Caco-2 (cell line): ENCODE data around the gene HOXA5. TPM values are rescaled to one million over a fixed set of nuclear protein-coding genes. Genes with fewer than 3 reads are reported as not detected.

Experiments
- BruUV-seq: library from RNA; stranded (reverse); fragments of 400-500 nt; replicated peaks from 2 replicates; lab custom pipeline; 2021; lab: Mats Ljungman, UMichigan
- CTCF ChIA-PET: fragments of 300-600 bp; sonication (Branson Sonifier 250); formaldehyde crosslinking; loops from one replicate; lab custom pipeline; 2022; ENCODE audit warnings: antibody characterized with exemption; lab: Charles Lee
- POLR2A ChIA-PET: fragments of 300-600 bp; sonication (Branson Sonifier 250); formaldehyde crosslinking; loops from one replicate; lab custom pipeline; 2022; ENCODE audit warnings: antibody characterized with exemption; lab: Charles Lee
- DNase-seq, 2 experiments: peaks; one replicate each; pipeline versions ENCODE4 v3.0.0 to v3.0.0-alpha.2; 2020 to 2022
- H3K27me3 ChIP-seq: replicated peaks from 2 replicates; pipeline ENCODE4 v1.6.0; 2011; ENCODE audit warnings: low read length; ENCODE audit not compliant: control insufficient read depth, insufficient read depth
- H3K36me3 ChIP-seq: 2 replicates; pipeline ENCODE4 v1.5.1; 2011; ENCODE audit warnings: low read length; ENCODE audit not compliant: control insufficient read depth, insufficient read depth
- H3K4me1 ChIP-seq: fragments of 250-450 bp; sonication (Bioruptor Pico); 2 replicates; pipeline ENCODE4 v1.5.1; 2020; ENCODE audit warnings: mild to moderate bottlenecking
- H3K4me3 ChIP-seq: 2 replicates; pipeline ENCODE4 v1.5.1; 2011; ENCODE audit warnings: low read depth, mild to moderate bottlenecking, control low read depth, low read length
- H3K9me3 ChIP-seq: fragments of 250-450 bp; sonication (Bioruptor Pico); 2 replicates; pipeline ENCODE4 v1.5.1; 2020; ENCODE audit warnings: mild to moderate bottlenecking, moderate library complexity
- H3K27ac Mint-ChIP-seq: one replicate; pipeline ENCODE4 v1.8.0; 2022; ENCODE audit warnings: mixed read lengths; ENCODE audit not compliant: unreplicated experiment
- H3K27me3 Mint-ChIP-seq: one replicate; pipeline ENCODE4 v1.8.0; 2022; ENCODE audit warnings: mixed read lengths; ENCODE audit not compliant: insufficient read depth, unreplicated experiment
- H3K36me3 Mint-ChIP-seq: one replicate; pipeline ENCODE4 v1.8.0; 2022; ENCODE audit warnings: mild to moderate bottlenecking, mixed read lengths; ENCODE audit not compliant: insufficient read depth, unreplicated experiment
- H3K4me1 Mint-ChIP-seq: one replicate; pipeline ENCODE4 v1.8.0; 2022; ENCODE audit warnings: low read depth, mixed read lengths; ENCODE audit not compliant: unreplicated experiment
- H3K4me3 Mint-ChIP-seq: one replicate; pipeline ENCODE4 v1.8.0; 2022; ENCODE audit warnings: mild to moderate bottlenecking, moderate library complexity, mixed read lengths; ENCODE audit not compliant: unreplicated experiment
- H3K9me3 Mint-ChIP-seq: one replicate; pipeline ENCODE4 v1.8.0; 2022; ENCODE audit warnings: mixed read lengths; ENCODE audit not compliant: unreplicated experiment
- CTCF ChIP-seq, 2 experiments: fragments of 200-600 bp in 1 of 2; IDR thresholded peaks; 1 replicate in 1 of 2; 2 replicates in 1 of 2; pipeline versions ENCODE4 v1.5.1 to v1.8.0; 2011 to 2022; ENCODE audit warnings: antibody characterized with exemption in 1 of 2, control low read depth in 1 of 2, inconsistent platforms in 1 of 2, low read depth in 1 of 2, low read length in 1 of 2, mild to moderate bottlenecking in 1 of 2, moderate library complexity in 1 of 2; ENCODE audit not compliant: insufficient read depth in 1 of 2, severe bottlenecking in 1 of 2, unreplicated experiment in 1 of 2
- intact Hi-C: fragments of 100-400 bp; cut with micrococcal nuclease; formaldehyde crosslinking; loops from one replicate; pipeline ENCODE4 v1.10.0; 2022; ENCODE audit not compliant: unreplicated experiment
- total RNA-seq: library from RNA; stranded (reverse); gene quantifications from 2 replicates; pipeline ENCODE4 v1.2.3, GENCODE V29; 2022

The HOXA5 gene
- total RNA-seq, 1 experiment from 2014 or later, result 4.9 TPM

DNA sequence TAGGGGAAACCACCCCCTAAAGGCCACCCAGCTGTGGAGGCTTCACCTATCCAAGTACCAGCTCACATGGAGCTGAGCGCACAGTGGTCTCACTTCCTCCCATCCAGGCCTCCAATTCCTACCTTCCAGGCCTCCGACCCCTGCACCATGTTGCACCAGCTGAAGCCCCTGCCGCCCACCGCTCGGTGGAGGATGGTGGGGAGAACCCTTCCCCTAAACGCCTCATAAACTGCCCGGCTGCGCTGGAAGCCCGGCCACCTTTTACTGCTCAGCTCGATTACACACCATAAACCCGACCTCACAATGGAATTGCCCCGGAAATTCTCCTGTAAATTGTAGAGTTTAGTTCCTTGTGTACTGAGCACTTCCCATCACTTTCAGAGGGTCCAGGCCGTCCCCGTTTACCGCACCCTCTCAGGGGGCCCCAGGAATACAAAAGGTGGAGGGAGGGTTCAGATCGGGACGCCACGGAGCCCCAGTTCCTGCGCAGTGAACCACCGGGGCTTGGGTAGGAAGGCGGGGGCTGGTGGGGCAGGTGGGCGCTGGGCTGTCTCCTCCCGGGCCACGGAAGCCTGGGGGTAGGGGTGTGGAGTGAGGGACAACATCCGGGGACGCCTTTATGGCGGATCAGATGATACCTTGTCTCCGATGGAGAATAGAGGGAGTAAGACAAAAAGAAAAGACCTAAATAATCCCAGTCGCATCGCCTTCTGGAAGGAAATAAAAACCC lies 14.4 kb upstream of the HOXA5 start:
- peak overlapping the region; percentile 93 for H3K4me3 Mint-ChIP-seq
- no peak overlapping the region for H3K4me3 ChIP-seq

DNA sequence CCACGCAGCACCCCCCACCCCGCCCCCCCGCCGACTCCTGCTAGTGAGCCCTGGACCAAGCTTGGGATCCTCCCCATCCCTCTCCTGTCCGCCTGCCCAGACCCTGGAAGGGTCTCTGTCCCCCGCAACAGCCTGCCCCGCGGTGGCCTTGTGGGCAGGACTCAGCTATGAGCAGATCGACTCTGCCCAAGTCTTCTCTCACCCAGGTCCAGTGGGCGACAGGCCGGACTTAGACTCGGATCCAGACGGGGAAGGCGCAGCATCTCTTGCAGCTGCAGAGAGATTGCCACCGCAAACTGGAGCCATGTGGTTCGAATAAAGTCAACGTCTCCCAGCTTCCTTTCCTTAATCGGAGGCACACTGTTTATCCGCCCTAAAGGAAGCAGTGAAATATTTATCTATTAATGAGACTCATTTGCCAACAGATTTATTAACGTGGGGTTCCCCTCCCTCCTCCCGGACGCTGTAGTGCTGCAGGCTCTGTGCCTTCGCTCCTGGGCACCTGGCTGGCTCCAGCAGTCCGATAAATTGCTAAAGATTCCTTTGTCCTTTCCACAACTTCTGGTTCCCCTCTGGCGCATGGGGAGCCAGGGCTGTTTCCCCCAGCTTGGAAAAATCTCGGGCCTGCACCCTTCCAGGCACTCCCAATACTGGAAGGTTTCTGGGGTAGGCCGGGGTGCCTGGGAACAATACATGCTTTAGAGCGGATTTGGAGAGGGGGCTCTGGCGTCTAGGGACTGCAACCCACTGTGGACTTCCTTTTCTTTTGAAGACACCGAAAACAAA lies 13.6 kb upstream of the HOXA5 start:
- peak overlapping the region; percentile 49 for H3K4me3 ChIP-seq
- H3K4me1 Mint-ChIP-seq, result peaks cover 7% of the 10 kb centered on the region
- TF ChIP-seq CTCF (IDR thresholded peaks at IDR 0.05; ENCODE audit: insufficient read depth in 1 of 2, low read depth in 1 of 2, low read length in 1 of 2, severe bottlenecking in 1 of 2, unreplicated experiment in 1 of 2), result no peak
- no peaks in the 10 kb centered on the region for H3K9me3 ChIP-seq
- BruUV-seq, result no TSS peak
- CTCF ChIA-PET, result interaction anchor here (0.6 to 1.3 kb wide), 9 partner anchors 9 to 1295 kb away, joined by 3 to 6 read pairs (median 4); partner anchors contain the start of gene HOXA4
- H3K27me3 ChIP-seq, result no peaks in the 10 kb centered on the region
- no peaks in the 10 kb centered on the region for H3K9me3 Mint-ChIP-seq
- H3K4me1 ChIP-seq, result peaks cover 7% of the 10 kb centered on the region
- POLR2A ChIA-PET, result interaction anchor here (0.6 to 1.0 kb wide), 3 partner anchors 61 to 1096 kb away, joined by 5 to 6 read pairs (median 6); partner anchors contain the start of genes HOXA1 and SKAP2
- H3K36me3 Mint-ChIP-seq, result peaks cover 20% of the 10 kb centered on the region
- H3K4me3 Mint-ChIP-seq, result peak overlapping the region; percentile 93
- peak overlapping the region; percentile 93 for H3K27ac Mint-ChIP-seq
- H3K27me3 Mint-ChIP-seq, result no peaks in the 10 kb centered on the region
- no peaks in the 10 kb centered on the region; the same call in 1 of the 2 replicates for H3K36me3 ChIP-seq
- intact Hi-C loops, result no loop called here
- peak in 1 of 2 experiments; percentile 34 for DNase-seq

More for the DNA sequence above, 14.4 kb upstream of the HOXA5 start:
- Histone ChIP-seq H3K9me3 (no peaks in the 10 kb centered on the region), H3K27me3 (no peaks in the 10 kb centered on the region), H3K36me3 (no peaks in the 10 kb centered on the region; the same call in 1 of the 2 replicates), H3K4me1 (peaks cover 7% of the 10 kb centered on the region)
- DNase-seq, result peak in 1 of 2 experiments; percentile 29
- Mint-ChIP-seq H3K36me3 (peaks cover 20% of the 10 kb centered on the region), H3K4me1 (peaks cover 7% of the 10 kb centered on the region), H3K9me3 (no peaks in the 10 kb centered on the region), H3K27me3 (no peaks in the 10 kb centered on the region), H3K27ac (no peak overlapping the region)
- TF ChIP-seq CTCF (IDR thresholded peaks at IDR 0.05; ENCODE audit: insufficient read depth in 1 of 2, low read depth in 1 of 2, low read length in 1 of 2, severe bottlenecking in 1 of 2, unreplicated experiment in 1 of 2), result no peak
- CTCF ChIA-PET, result interaction anchor here (1.3 kb wide), 1 partner anchor 10 kb away, joined by 5 read pairs; no protein-coding TSS in a partner anchor
- intact Hi-C loops, result no loop called here
- BruUV-seq, result no TSS peak
- POLR2A ChIA-PET, result no interaction called here

- H3K4me1 ChIP-seq, result peaks cover 9% of the 10 kb centered on the region
- intact Hi-C loops, result no loop called here
Measured at GRCh38 chr7:27156508-27156898, 13.0 kb upstream of the HOXA5 start, which contains the start of gene HOXA7. Gene HOXA7, minus strand, starts transcription at chr7:27156675. Its CDS starts 130 bp downstream, at chr7:27156545.

More at GRCh38 chr7:27156508-27156898, 13.0 kb upstream of the HOXA5 start, which contains the start of gene HOXA7:
- H3K27me3 ChIP-seq, result no peaks in the 10 kb centered on the region
- Mint-ChIP-seq H3K36me3 (peaks cover 23% of the 10 kb centered on the region), H3K27ac (peak within 1 kb of the TSS; percentile 93), H3K4me3 (peak within 1 kb of the TSS; percentile 93), H3K9me3 (no peaks in the 10 kb centered on the region), H3K4me1 (peaks cover 7% of the 10 kb centered on the region), H3K27me3 (no peaks in the 10 kb centered on the region)
- ChIA-PET CTCF (interaction anchor here (0.6 to 1.3 kb wide), 9 partner anchors 8 to 475 kb away, joined by 3 to 6 read pairs (median 4); partner anchors contain the start of gene HOXA4), POLR2A (interaction anchor here (0.6 to 1.0 kb wide), 5 partner anchors 40 to 1096 kb away, joined by 3 to 6 read pairs (median 5); partner anchors contain the start of genes HOXA1 and SKAP2)
- peak; percentile 85 to 88 for DNase-seq
- no peak for TF ChIP-seq CTCF (IDR thresholded peaks at IDR 0.05; ENCODE audit: insufficient read depth in 1 of 2, low read depth in 1 of 2, low read length in 1 of 2, severe bottlenecking in 1 of 2, unreplicated experiment in 1 of 2)
- no peaks in the 10 kb centered on the region for H3K9me3 ChIP-seq
- peak within 1 kb of the TSS; percentile 49 for H3K4me3 ChIP-seq
- H3K36me3 ChIP-seq, result no peaks in the 10 kb centered on the region; the same call in 1 of the 2 replicates
- BruUV-seq, result no TSS peak
